ENCODE results near the gene CHRNG. TPM values are rescaled to one million over a fixed set of nuclear protein-coding genes. Genes with fewer than 3 reads are reported as not detected.

CHRNG gene
- total RNA-seq, 8 experiments from 2014 or later: 0.38 to 2.4 (median 0.93) TPM

DNA sequence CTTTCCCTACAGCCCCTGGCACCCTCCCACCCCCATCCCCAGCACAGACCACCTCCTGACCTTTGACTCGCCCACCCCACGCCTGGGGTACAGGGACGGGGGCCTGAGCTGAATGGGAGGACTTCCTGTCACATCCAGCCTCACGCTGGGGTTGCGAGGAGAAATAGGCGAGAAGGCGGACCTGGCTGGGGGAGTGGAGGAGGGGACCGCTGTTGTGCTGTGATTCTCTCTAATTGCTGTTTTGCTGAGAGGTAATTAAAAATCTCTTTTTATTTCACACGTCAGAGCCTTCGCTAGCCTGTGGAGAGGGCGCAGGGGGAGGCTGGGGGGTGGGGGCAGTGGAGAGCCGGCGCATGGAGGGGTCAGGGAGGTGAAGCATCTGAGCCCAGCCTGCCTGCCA lies 42.1 kb upstream of the CHRNG start:
- H3K4me1 ChIP-seq (replicated peaks in 1 of 2): peaks cover 67 to 70% of the 10 kb centered on the region in 2 donors
- peak in 5 of 8 experiments; percentile 13 to 51 (median 33) for ATAC-seq (replicated peaks in 6 of 8)
- in situ Hi-C loops (cut with MboI; ENCODE audit: low pct_unique_long_range_greater_than_20kb in 2 of 9, low sequenced_read_pairs in 9 of 9, unreplicated experiment in 9 of 9): no loop called here
- H3K4me3 ChIP-seq: no peak overlapping the region
- H3K27ac ChIP-seq: peak overlapping the region; percentile 54 to 56
- WGBS, 10 experiments: 50% methylated on average over 4 of the region's 13 CpGs; no CpG with 5 or more reads in 9 of the 10 experiments

DNA sequence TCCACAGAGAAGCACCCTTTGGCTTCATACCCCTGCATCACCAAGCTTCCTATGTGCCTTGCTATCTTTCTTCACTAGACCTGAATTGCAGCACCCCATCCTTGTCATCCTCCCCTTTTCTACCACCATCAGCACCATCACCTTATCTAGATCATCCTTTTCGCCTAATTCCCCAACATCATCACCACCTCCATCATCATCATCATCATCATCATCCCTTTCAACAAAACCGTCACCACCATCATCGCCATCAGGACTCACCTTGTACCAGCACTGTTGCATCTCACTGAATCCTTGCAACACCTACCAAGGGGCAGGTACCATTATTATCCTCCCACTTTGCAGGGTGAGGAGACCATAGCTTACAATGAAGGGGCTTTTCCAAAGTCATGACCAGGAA lies 41.0 kb upstream of the CHRNG start:
- H3K4me1 ChIP-seq (replicated peaks in 1 of 2): peaks cover 70 to 73% of the 10 kb centered on the region in 2 donors
- in situ Hi-C loops (cut with MboI; ENCODE audit: low pct_unique_long_range_greater_than_20kb in 2 of 9, low sequenced_read_pairs in 9 of 9, unreplicated experiment in 9 of 9): no loop called here
- H3K27ac ChIP-seq: no peak overlapping the region
- no peak for ATAC-seq (replicated peaks in 6 of 8)
- 42 to 100% (median 86%) methylated on average over 2 to 3 of the region's 3 CpGs; no CpG with 5 or more reads in 3 of the 10 experiments for WGBS, 10 experiments
- no peak overlapping the region for H3K4me3 ChIP-seq

- Histone ChIP-seq H3K27ac (peak overlapping the region; percentile 87), H3K4me3 (no peak overlapping the region), H3K4me1 (replicated peaks in 1 of 2) (peaks cover 76 to 81% of the 10 kb centered on the region in 2 donors)
- WGBS, 10 experiments: 0 to 100% (median 60%) methylated on average over 1 to 3 of the region's 9 CpGs; no CpG with 5 or more reads in 5 of the 10 experiments
- ATAC-seq (replicated peaks in 6 of 8): no peak
- in situ Hi-C loops (cut with MboI; ENCODE audit: low pct_unique_long_range_greater_than_20kb in 2 of 9, low sequenced_read_pairs in 9 of 9, unreplicated experiment in 9 of 9): loop anchor here in 2 of 9 experiments (25.0 kb wide), 1 partner anchor 589 kb away; no protein-coding TSS in a partner anchor
These were observed 38.1 kb upstream of the CHRNG start for GRCh38 chr2:232501331-232501771.

- no CpG with 5 or more reads among the region's 10 CpGs for WGBS, 10 experiments
- Histone ChIP-seq H3K27ac (peak overlapping the region; percentile 87), H3K4me1 (replicated peaks in 1 of 2) (peaks cover 76 to 81% of the 10 kb centered on the region in 2 donors), H3K4me3 (no peak overlapping the region)
- no peak for ATAC-seq (replicated peaks in 6 of 8)
- in situ Hi-C loops (cut with MboI; ENCODE audit: low pct_unique_long_range_greater_than_20kb in 2 of 9, low sequenced_read_pairs in 9 of 9, unreplicated experiment in 9 of 9): loop anchor here in 2 of 9 experiments (25.0 kb wide), 1 partner anchor 590 kb away; no protein-coding TSS in a partner anchor
These were observed 37.6 kb upstream of the CHRNG start for GRCh38 chr2:232501794-232502390.

GRCh38 chr2:232502511-232502910 lies 37.0 kb upstream of the CHRNG start:
- peak overlapping the region; percentile 87 for H3K27ac ChIP-seq
- WGBS, 10 experiments: 0 to 25% (median 10%) methylated on average over 1 to 9 of the region's 21 CpGs; no CpG with 5 or more reads in 7 of the 10 experiments
- peaks cover 76 to 81% of the 10 kb centered on the region in 2 donors for H3K4me1 ChIP-seq (replicated peaks in 1 of 2)
- in situ Hi-C loops (cut with MboI; ENCODE audit: low pct_unique_long_range_greater_than_20kb in 2 of 9, low sequenced_read_pairs in 9 of 9, unreplicated experiment in 9 of 9): loop anchor here in 2 of 9 experiments (25.0 kb wide), 1 partner anchor 590 kb away; no protein-coding TSS in a partner anchor
- H3K4me3 ChIP-seq: peak overlapping the region in 2 of 5 donors; percentile 31 to 34
- peak in 5 of 8 experiments; percentile 7 to 45 (median 23) for ATAC-seq (replicated peaks in 6 of 8)

GRCh38 chr2:232502911-232503808 lies 36.3 kb upstream of the CHRNG start:
- WGBS, 10 experiments: no CpG with 5 or more reads among the region's 75 CpGs
- ATAC-seq (replicated peaks in 6 of 8): peak; percentile 60 to 72 (median 65)
- peak overlapping the region; percentile 87 for H3K27ac ChIP-seq
- H3K4me1 ChIP-seq (replicated peaks in 1 of 2): peaks cover 72 to 82% of the 10 kb centered on the region in 2 donors
- in situ Hi-C loops (cut with MboI; ENCODE audit: low pct_unique_long_range_greater_than_20kb in 2 of 9, low sequenced_read_pairs in 9 of 9, unreplicated experiment in 9 of 9): loop anchor here in 2 of 9 experiments (25.0 kb wide), 1 partner anchor 591 kb away; no protein-coding TSS in a partner anchor
- peak overlapping the region; percentile 7 to 34 (median 18) for H3K4me3 ChIP-seq

GRCh38 chr2:232503809-232504323 lies 35.6 kb upstream of the CHRNG start:
- 0 to 50% (median 31%) methylated on average over 2 to 7 of the region's 16 CpGs; no CpG with 5 or more reads in 1 of the 10 experiments for WGBS, 10 experiments
- in situ Hi-C loops (cut with MboI; ENCODE audit: low pct_unique_long_range_greater_than_20kb in 2 of 9, low sequenced_read_pairs in 9 of 9, unreplicated experiment in 9 of 9): loop anchor here in 2 of 9 experiments (25.0 kb wide), 1 partner anchor 592 kb away; no protein-coding TSS in a partner anchor
- no peak for ATAC-seq (replicated peaks in 6 of 8)
- Histone ChIP-seq H3K27ac (peak overlapping the region; percentile 87), H3K4me1 (replicated peaks in 1 of 2) (peaks cover 72 to 82% of the 10 kb centered on the region in 2 donors), H3K4me3 (peak overlapping the region in 3 of 5 donors; percentile 18 to 34 (median 31))

GRCh38 chr2:232504438-232504837 lies 35.1 kb upstream of the CHRNG start:
- in situ Hi-C loops (cut with MboI; ENCODE audit: low pct_unique_long_range_greater_than_20kb in 2 of 9, low sequenced_read_pairs in 9 of 9, unreplicated experiment in 9 of 9): loop anchor here in 2 of 9 experiments (25.0 kb wide), 1 partner anchor 592 kb away; no protein-coding TSS in a partner anchor
- no peak for ATAC-seq (replicated peaks in 6 of 8)

GRCh38 chr2:232505856-232506255 lies 33.6 kb upstream of the CHRNG start:
- peak overlapping the region; percentile 86 to 87 for H3K27ac ChIP-seq
- 0 to 17% (median 9%) methylated on average over 1 to 5 of the region's 10 CpGs; no CpG with 5 or more reads in 6 of the 10 experiments for WGBS, 10 experiments
- peaks cover 65 to 67% of the 10 kb centered on the region in 2 donors for H3K4me1 ChIP-seq (replicated peaks in 1 of 2)
- no peak overlapping the region for H3K4me3 ChIP-seq
- ATAC-seq (replicated peaks in 6 of 8): peak in 5 of 8 experiments; percentile 68 to 72 (median 70)
- in situ Hi-C loops (cut with MboI; ENCODE audit: low pct_unique_long_range_greater_than_20kb in 2 of 9, low sequenced_read_pairs in 9 of 9, unreplicated experiment in 9 of 9): loop anchor here in 2 of 9 experiments (25.0 kb wide), 1 partner anchor 594 kb away; no protein-coding TSS in a partner anchor

More at GRCh38 chr2:232504438-232504837, 35.1 kb upstream of the CHRNG start:
- WGBS, 10 experiments: 35 to 100% (median 80%) methylated on average over 1 to 2 of the region's 2 CpGs; no CpG with 5 or more reads in 5 of the 10 experiments
- peak overlapping the region; percentile 87 for H3K27ac ChIP-seq
- H3K4me1 ChIP-seq (replicated peaks in 1 of 2): peaks cover 72 to 80% of the 10 kb centered on the region in 2 donors
- no peak overlapping the region for H3K4me3 ChIP-seq

DNA sequence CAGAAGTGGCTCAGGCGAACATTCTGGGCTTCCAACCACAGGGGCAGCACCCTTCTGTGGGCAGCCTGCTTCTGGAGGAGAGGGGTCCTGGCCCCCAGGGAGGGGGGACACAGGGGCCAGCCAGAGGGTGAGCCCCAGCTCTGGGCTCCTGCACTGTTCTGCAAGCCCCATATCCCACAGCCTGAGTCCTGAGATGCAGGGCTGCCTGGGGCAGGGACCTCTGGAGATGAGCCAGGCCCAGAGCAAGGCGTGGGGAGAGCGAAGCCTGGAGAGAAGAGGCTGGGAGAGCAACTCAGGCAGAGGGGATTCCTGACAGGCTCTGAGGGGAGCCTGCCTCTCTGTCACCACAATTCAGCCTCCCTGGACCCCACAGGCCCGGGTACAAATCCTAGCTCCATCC lies 32.8 kb upstream of the CHRNG start:
- H3K4me1 ChIP-seq (replicated peaks in 1 of 2): peaks cover 65 to 66% of the 10 kb centered on the region in 2 donors
- in situ Hi-C loops (cut with MboI; ENCODE audit: low pct_unique_long_range_greater_than_20kb in 2 of 9, low sequenced_read_pairs in 9 of 9, unreplicated experiment in 9 of 9): loop anchor here in 2 of 9 experiments (25.0 kb wide), 1 partner anchor 594 kb away; no protein-coding TSS in a partner anchor
- WGBS, 10 experiments: 63 to 83% (median 80%) methylated on average over 1 to 2 of the region's 4 CpGs; no CpG with 5 or more reads in 7 of the 10 experiments
- H3K27ac ChIP-seq: peak overlapping the region; percentile 86 to 87
- H3K4me3 ChIP-seq: no peak overlapping the region
- ATAC-seq (replicated peaks in 6 of 8): peak in 1 of 8 experiments; percentile 11

GRCh38 chr2:232508251-232508650 lies 31.2 kb upstream of the CHRNG start:
- WGBS, 10 experiments: 82 to 83% methylated on average over 1 to 2 of the region's 7 CpGs; no CpG with 5 or more reads in 8 of the 10 experiments
- peaks cover 69 to 70% of the 10 kb centered on the region in 2 donors for H3K4me1 ChIP-seq (replicated peaks in 1 of 2)
- in situ Hi-C loops (cut with MboI; ENCODE audit: low pct_unique_long_range_greater_than_20kb in 2 of 9, low sequenced_read_pairs in 9 of 9, unreplicated experiment in 9 of 9): loop anchor here in 2 of 9 experiments (25.0 kb wide), 1 partner anchor 596 kb away; no protein-coding TSS in a partner anchor
- no peak for ATAC-seq (replicated peaks in 6 of 8)
- H3K27ac ChIP-seq: peak overlapping the region in 1 of 2 donors; percentile 17
- no peak overlapping the region for H3K4me3 ChIP-seq

Data from motor neuron (in vitro differentiated cells).